IPS-20b (cell line): ENCODE data around the gene PDS5B.

Source experiments
- H3K27ac ChIP-seq: one replicate; pipeline ENCODE4 v1.5.1; 2013; ENCODE audit warnings: low read length
- H3K27me3 ChIP-seq: 2 replicates; pipeline ENCODE4 v1.6.1; 2013; ENCODE audit warnings: mild to moderate bottlenecking, low read length, inconsistent platforms; ENCODE audit not compliant: insufficient read depth
- H3K36me3 ChIP-seq: 2 replicates; pipeline ENCODE4 v1.6.1; 2013; ENCODE audit warnings: low read depth, mild to moderate bottlenecking, inconsistent platforms, low read length, moderate library complexity; ENCODE audit not compliant: insufficient read depth
- H3K4me1 ChIP-seq: 2 replicates; pipeline ENCODE4 v1.6.1; 2013; ENCODE audit warnings: mild to moderate bottlenecking, control low read depth, inconsistent platforms, low read length, moderate library complexity; ENCODE audit not compliant: insufficient read depth
- H3K4me3 ChIP-seq: 2 replicates; pipeline ENCODE4 v1.5.1; 2013; ENCODE audit warnings: mild to moderate bottlenecking, low read length, inconsistent platforms
- H3K9ac ChIP-seq: 2 replicates; pipeline ENCODE4 v1.6.1; 2013; ENCODE audit warnings: low read depth, mild to moderate bottlenecking, inconsistent platforms, low read length, moderate library complexity
- H3K9me3 ChIP-seq: 2 replicates; pipeline ENCODE4 v1.6.1; 2013; ENCODE audit warnings: mild to moderate bottlenecking, low read depth, low read length, inconsistent platforms; ENCODE audit not compliant: insufficient read depth

The PDS5B gene

GRCh38 chr13:32733690-32734089 is 147.4 kb downstream of the PDS5B start:
- H3K9me3 ChIP-seq: no peaks in the 10 kb centered on the region
- 0 out of 2 replicates have a peak, but pooled peaks cover 4% of the 10 kb centered on the region for H3K36me3 ChIP-seq
- no peaks in the 10 kb centered on the region for H3K27me3 ChIP-seq
- H3K9ac ChIP-seq: no peak overlapping the region
- H3K4me3 ChIP-seq: no peak overlapping the region
- no peak overlapping the region for H3K27ac ChIP-seq
- peaks cover 8% of the 10 kb centered on the region for H3K4me1 ChIP-seq

- H3K9ac ChIP-seq: no peak overlapping the region
- H3K36me3 ChIP-seq: 0 out of 2 replicates have a peak, but pooled peaks cover 4% of the 10 kb centered on the region
- H3K4me1 ChIP-seq: peaks cover 8% of the 10 kb centered on the region
- H3K4me3 ChIP-seq: no peak overlapping the region
- no peaks in the 10 kb centered on the region for H3K27me3 ChIP-seq
- H3K9me3 ChIP-seq: no peaks in the 10 kb centered on the region
- H3K27ac ChIP-seq: no peak overlapping the region
Observed at GRCh38 chr13:32734511-32734910, 148.3 kb downstream of the PDS5B start.

GRCh38 chr13:32735859-32736258 is 149.6 kb downstream of the PDS5B start:
- Histone ChIP-seq H3K9me3 (no peaks in the 10 kb centered on the region), H3K27ac (no peak overlapping the region), H3K36me3 (0 out of 2 replicates have a peak, but pooled peaks cover 4% of the 10 kb centered on the region), H3K27me3 (no peaks in the 10 kb centered on the region), H3K4me3 (no peak overlapping the region), H3K9ac (no peak overlapping the region), H3K4me1 (peaks cover 8% of the 10 kb centered on the region)

GRCh38 chr13:32736648-32737047 is 150.4 kb downstream of the PDS5B start:
- Histone ChIP-seq H3K36me3 (peaks cover 4% of the 10 kb centered on the region; the same call in 1 of the 2 replicates), H3K4me1 (peaks cover under 1% of the 10 kb centered on the region), H3K27ac (no peak overlapping the region), H3K9ac (no peak overlapping the region), H3K9me3 (no peaks in the 10 kb centered on the region), H3K27me3 (no peaks in the 10 kb centered on the region), H3K4me3 (no peak overlapping the region)

- Histone ChIP-seq H3K4me3 (no peak overlapping the region), H3K4me1 (no peaks in the 10 kb centered on the region; the same call in 1 of the 2 replicates), H3K27me3 (no peaks in the 10 kb centered on the region), H3K36me3 (peaks cover 4% of the 10 kb centered on the region; the same call in 1 of the 2 replicates), H3K9ac (no peak overlapping the region), H3K27ac (no peak overlapping the region), H3K9me3 (no peaks in the 10 kb centered on the region)
Observed at GRCh38 chr13:32737111-32737571, 150.9 kb downstream of the PDS5B start.

- H3K27ac ChIP-seq: no peak overlapping the region
Observed at GRCh38 chr13:32737679-32738078, 151.4 kb downstream of the PDS5B start.

GRCh38 chr13:32745509-32745908 is 159.3 kb downstream of the PDS5B start:
- no peak overlapping the region for H3K27ac ChIP-seq
- no peaks in the 10 kb centered on the region for H3K27me3 ChIP-seq
- H3K9me3 ChIP-seq: no peaks in the 10 kb centered on the region
- no peak overlapping the region for H3K4me3 ChIP-seq
- no peaks in the 10 kb centered on the region for H3K4me1 ChIP-seq
- peaks cover 14% of the 10 kb centered on the region for H3K36me3 ChIP-seq
- H3K9ac ChIP-seq: no peak overlapping the region

More at GRCh38 chr13:32737679-32738078, 151.4 kb downstream of the PDS5B start:
- Histone ChIP-seq H3K36me3 (peaks cover 4% of the 10 kb centered on the region), H3K9me3 (no peaks in the 10 kb centered on the region), H3K4me1 (no peaks in the 10 kb centered on the region; the same call in 1 of the 2 replicates), H3K27me3 (no peaks in the 10 kb centered on the region), H3K4me3 (no peak overlapping the region), H3K9ac (no peak overlapping the region)

GRCh38 chr13:32746474-32746873 is 160.2 kb downstream of the PDS5B start:
- peaks cover 14% of the 10 kb centered on the region for H3K36me3 ChIP-seq
- H3K27ac ChIP-seq: no peak overlapping the region
- H3K9ac ChIP-seq: no peak overlapping the region
- no peaks in the 10 kb centered on the region for H3K4me1 ChIP-seq
- H3K9me3 ChIP-seq: no peaks in the 10 kb centered on the region
- H3K4me3 ChIP-seq: no peak overlapping the region
- no peaks in the 10 kb centered on the region for H3K27me3 ChIP-seq

GRCh38 chr13:32748305-32748704 is 162.1 kb downstream of the PDS5B start:
- no peak overlapping the region for H3K27ac ChIP-seq
- H3K4me1 ChIP-seq: no peaks in the 10 kb centered on the region
- peaks cover 22% of the 10 kb centered on the region; the same call in 1 of the 2 replicates for H3K36me3 ChIP-seq
- no peaks in the 10 kb centered on the region for H3K27me3 ChIP-seq
- no peaks in the 10 kb centered on the region for H3K9me3 ChIP-seq
- no peak overlapping the region for H3K4me3 ChIP-seq
- H3K9ac ChIP-seq: no peak overlapping the region

- Histone ChIP-seq H3K36me3 (peaks cover 27% of the 10 kb centered on the region), H3K27me3 (no peaks in the 10 kb centered on the region), H3K9ac (no peak overlapping the region), H3K27ac (no peak overlapping the region), H3K4me1 (no peaks in the 10 kb centered on the region), H3K4me3 (no peak overlapping the region), H3K9me3 (no peaks in the 10 kb centered on the region)
Observed at GRCh38 chr13:32751340-32751739, 165.1 kb downstream of the PDS5B start.

- Histone ChIP-seq H3K27me3 (no peaks in the 10 kb centered on the region), H3K36me3 (peaks cover 20% of the 10 kb centered on the region), H3K27ac (no peak overlapping the region), H3K4me1 (no peaks in the 10 kb centered on the region), H3K4me3 (no peak overlapping the region), H3K9ac (no peak overlapping the region), H3K9me3 (no peaks in the 10 kb centered on the region)
Observed at GRCh38 chr13:32752311-32752710, 166.1 kb downstream of the PDS5B start.

- Histone ChIP-seq H3K4me3 (no peak overlapping the region), H3K9me3 (no peaks in the 10 kb centered on the region), H3K27ac (no peak overlapping the region), H3K9ac (no peak overlapping the region), H3K36me3 (peaks cover 26% of the 10 kb centered on the region), H3K4me1 (no peaks in the 10 kb centered on the region), H3K27me3 (no peaks in the 10 kb centered on the region)
Observed at GRCh38 chr13:32752997-32753606, 166.8 kb downstream of the PDS5B start.
